Activated T-helper 9 cell treated with anti-CD3 and anti-CD28 coated beads, Interleukin-2, amount 50 U/mL, for 16 hours (primary cell): ENCODE data around the gene THOC1.

ENCODE experiments used
- DNase-seq: peaks from one replicate; pipeline ENCODE4 v3.0.0-alpha.2; 2020; ENCODE audit warnings: low read depth

Gene THOC1

GRCh38 chr18:274313-274712 is 6.5 kb upstream of the THOC1 start:
- DNase-seq: no peak

GRCh38 chr18:273525-273924 is 5.7 kb upstream of the THOC1 start:
- no peak for DNase-seq

- DNase-seq: no peak
Measured at GRCh38 chr18:272650-273049, 4.8 kb upstream of the THOC1 start.

- no peak for DNase-seq
Measured at GRCh38 chr18:269480-270095, 1.7 kb upstream of the THOC1 start.

GRCh38 chr18:267380-267687 is 513 bp downstream of the THOC1 start:
- no peak for DNase-seq

GRCh38 chr18:261398-262073 is 6.3 kb downstream of the THOC1 start:
- no peak for DNase-seq

GRCh38 chr18:260547-260946 is 7.3 kb downstream of the THOC1 start:
- no peak for DNase-seq

GRCh38 chr18:255171-255570 is 12.7 kb downstream of the THOC1 start:
- no peak for DNase-seq

- DNase-seq: no peak
Measured at GRCh38 chr18:253121-253520, 14.7 kb downstream of the THOC1 start.

- no peak for DNase-seq
Measured at GRCh38 chr18:251572-251971, 16.3 kb downstream of the THOC1 start.

GRCh38 chr18:250685-251084 is 17.2 kb downstream of the THOC1 start:
- no peak for DNase-seq

- DNase-seq: no peak
Measured at GRCh38 chr18:248053-248452, 19.8 kb downstream of the THOC1 start.

- no peak for DNase-seq
Measured at GRCh38 chr18:245282-245847, 22.5 kb downstream of the THOC1 start.

- DNase-seq: no peak
Measured at GRCh38 chr18:240175-240574, 27.7 kb downstream of the THOC1 start.

GRCh38 chr18:231563-231962 is 36.3 kb downstream of the THOC1 start:
- no peak for DNase-seq

GRCh38 chr18:228586-228985 is 39.3 kb downstream of the THOC1 start:
- DNase-seq: no peak

- no peak for DNase-seq
Measured at GRCh38 chr18:227902-228301, 39.9 kb downstream of the THOC1 start.

GRCh38 chr18:227374-227773 is 40.5 kb downstream of the THOC1 start:
- no peak for DNase-seq

- DNase-seq: no peak
Measured at GRCh38 chr18:225745-226144, 42.1 kb downstream of the THOC1 start.

- DNase-seq: no peak
Measured at GRCh38 chr18:220708-221107, 47.1 kb downstream of the THOC1 start.

GRCh38 chr18:217532-218336 is 50.1 kb downstream of the THOC1 start:
- DNase-seq: no peak

- DNase-seq: no peak
Measured at GRCh38 chr18:215448-216010, 52.3 kb downstream of the THOC1 start.

GRCh38 chr18:213966-214365 is 53.9 kb downstream of the THOC1 start:
- DNase-seq: no peak
